ENCODE results near the gene SLC9A6.

The SLC9A6 gene

DNA sequence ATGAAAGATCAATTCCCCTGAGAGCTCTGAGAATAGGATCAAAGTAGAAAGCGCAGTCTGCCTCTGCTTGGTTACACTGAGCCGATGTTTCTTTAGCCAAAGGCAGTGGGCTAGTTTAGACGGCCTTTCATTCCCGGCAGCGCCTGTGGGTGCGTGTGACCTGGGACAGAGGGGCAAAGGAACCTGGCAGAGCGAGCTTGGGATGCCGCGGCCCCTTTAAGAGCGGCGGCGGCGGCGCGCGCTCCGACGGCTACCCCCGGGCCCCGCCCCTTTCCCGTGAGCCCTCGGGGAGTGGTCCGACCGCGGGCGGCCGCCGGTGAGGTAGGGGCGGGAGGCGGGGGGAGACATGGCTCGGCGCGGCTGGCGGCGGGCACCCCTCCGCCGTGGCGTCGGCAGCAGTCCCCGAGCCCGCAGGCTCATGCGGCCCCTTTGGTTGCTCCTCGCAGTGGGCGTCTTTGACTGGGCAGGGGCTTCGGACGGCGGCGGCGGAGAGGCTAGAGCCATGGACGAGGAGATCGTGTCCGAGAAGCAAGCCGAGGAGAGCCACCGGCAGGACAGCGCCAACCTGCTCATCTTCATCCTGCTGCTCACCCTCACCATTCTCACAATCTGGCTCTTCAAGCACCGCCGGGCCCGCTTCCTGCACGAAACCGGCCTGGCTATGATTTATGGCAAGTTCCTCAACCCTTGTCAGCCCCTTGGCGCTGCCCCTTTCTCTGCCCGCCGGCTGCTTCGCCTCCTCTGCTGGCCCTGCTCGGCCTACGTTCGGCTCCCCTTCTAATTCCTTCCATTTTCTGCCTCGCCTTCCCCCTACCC, at the start of gene SLC9A6:
Gene SLC9A6 (plus strand): TSS at position 279 of the 816 bp plus-strand sequence. CDS start 224 bp downstream, at position 503.
- peak; percentile 56 for DNase-seq

DNA sequence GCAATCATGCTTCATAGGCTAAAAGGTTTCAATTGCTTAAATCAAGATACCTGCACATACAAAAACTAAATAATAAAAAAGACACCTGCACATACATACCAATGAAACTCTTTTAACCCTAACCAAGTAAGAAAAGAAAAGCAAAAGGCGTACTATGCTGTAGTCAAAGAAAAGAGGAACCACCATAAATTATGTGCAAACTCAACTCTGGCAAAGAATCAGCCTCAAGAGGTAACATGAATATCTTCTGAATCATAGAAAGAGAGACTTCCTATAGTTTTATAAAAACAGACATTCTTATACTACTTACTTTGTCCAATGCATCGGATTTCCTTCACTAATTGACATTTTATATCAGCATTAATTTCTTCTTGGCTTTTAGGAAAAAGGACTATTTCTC, 40.7 kb upstream of the SLC9A6 start:
- DNase-seq = no peak

DNA sequence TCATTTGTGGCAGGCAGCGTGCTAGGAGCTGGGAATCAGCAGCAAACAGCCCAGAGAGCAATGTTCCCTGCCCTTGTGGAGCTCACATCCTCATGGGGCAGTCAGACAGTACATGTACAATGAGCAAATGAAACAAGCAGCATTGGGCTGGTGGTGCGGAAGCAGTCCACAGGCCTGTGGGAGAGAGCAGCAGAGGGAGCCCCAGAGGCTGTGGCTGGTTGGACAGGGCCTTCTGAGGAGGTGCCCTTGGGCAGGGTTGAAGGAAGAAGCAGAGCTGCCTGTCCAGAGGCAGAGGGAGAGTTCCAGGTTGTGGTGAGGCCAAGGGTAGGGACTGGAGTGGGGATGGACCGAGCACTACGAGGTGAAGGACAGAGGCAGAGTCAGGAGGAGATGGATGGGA, 33.9 kb upstream of the SLC9A6 start:
- DNase-seq = no peak

DNA sequence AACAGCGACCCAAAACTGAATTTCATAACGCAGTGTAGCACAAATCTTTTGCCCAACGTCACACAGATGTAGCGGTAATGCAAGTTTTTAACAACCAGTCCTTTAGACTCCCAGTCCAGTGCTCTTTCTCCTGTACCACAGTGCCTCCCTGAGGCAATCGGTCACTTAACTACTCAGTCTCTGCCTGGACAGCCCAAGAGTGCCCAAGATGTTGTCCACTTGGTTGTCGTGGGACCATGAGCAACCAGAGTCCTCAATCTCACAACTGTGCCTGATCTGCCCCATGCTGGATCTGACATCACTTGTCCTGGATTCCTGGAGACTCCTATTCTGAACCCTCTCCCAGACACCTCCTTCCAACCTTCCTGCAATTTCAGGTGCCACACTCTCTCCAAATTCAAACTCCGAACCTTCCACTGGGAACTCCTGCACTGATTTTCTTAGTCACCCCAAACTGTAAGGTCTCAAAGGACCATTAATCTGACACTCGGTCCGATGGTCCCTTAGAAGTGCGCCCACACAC, 12.1 kb upstream of the SLC9A6 start:
- DNase-seq = no peak

DNA sequence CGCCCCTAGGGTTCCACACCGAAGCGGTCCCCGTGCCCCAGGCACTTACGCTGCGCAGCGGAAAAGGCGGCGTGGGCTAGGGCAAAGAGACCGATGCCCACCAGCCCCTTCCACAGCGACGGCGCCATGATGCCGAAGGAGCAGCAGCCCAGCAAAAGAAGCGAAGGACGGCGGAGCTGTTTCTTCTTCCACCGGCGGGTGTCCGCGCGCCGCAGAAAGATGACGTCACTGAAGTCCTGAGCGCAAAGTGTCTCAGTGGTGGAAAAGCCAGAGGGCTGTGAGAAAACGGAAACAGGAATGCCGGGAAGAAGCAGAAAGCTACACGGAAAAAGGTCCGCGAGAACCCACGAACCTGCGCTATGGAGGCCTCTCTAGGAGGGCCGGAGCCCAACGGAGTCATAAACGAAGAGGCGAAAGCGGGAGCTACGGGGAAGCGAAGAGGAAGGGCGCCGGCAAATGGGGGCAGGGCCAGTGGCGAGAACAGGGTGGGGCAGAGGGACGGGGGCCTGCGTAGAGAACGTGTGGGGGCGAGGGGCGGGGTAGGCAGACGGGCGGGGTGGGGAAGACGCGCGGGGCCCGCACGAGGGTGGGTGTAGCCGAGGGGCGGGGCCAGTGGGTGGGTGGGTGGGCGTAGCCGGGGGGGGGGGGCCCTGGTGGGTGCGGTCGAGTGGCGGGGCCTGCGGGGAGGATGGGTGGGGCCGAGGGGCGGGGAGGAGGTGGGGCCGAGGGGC, 11.5 kb upstream of the SLC9A6 start, which contains the start of gene MMGT1:
Gene MMGT1 (minus strand): TSS at position 441 of the 731 bp plus-strand sequence. CDS start 313 bp downstream, at position 128.
- peak; percentile 83 for DNase-seq

DNA sequence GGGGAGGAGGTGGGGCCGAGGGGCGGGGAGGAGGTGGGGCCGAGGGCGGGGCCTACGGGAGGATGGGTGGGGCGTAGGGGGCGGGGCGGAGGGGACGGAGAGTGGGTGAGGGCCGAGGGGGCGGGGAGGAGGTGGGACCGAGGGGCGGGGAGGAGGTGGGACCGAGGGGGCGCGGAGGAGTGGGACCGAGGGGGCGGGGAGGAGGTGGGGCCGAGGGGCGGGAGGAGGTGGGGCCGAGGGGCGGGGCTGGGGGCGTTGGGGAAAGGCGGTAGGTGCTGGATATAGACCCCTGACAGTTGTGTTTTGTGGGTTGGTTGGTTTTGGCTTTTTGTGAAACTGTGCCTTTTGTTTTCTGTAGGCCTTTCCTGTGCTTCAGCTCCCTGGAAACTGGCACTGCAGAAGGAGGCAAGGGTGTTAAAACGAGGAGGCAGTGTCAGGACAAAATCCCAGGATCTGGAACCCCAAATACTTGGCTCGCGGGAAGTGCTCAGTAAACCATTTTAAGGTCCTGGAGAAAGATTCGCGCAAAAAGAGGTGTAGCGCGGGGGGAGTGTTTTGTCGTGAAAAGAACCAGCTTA, 10.9 kb upstream of the SLC9A6 start:
- DNase-seq = peak; percentile 69

DNA sequence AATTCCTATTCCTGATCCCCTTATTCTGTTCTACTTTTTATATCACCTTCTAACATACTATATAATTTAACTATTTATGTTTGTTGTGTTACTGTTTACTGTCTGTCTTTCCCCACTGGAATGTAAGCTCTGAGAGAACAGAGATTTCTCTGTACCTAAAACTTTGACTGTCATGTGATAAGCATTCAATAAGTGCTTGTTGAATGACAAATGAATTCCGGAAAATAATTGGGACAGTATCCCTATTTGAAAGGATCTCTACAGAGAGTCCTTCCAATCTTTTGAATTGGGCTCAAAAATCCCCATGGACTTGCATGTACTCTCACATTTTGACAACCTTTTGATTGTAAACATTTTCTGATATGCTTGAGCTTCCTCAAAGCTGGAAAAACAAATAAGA, 9.8 kb upstream of the SLC9A6 start:
- no peak for DNase-seq

DNA sequence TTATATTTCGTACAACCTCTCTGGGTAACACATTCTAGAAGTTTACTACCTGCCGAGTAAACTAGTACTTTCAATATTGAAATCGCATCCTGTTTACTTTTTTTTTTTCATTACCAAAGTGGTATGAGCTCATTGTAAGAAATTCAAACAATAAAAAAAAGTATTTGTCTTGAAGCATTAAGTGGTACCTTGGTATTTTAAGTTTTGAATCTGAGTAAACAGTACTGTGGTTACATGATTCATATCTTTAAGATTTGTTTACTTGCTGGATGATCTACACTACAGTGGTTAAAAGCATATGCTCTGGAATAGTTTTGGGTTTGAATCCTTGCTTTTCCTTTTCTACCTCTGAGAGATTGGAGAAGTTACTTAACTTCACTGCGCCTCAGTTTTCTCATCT, 7.6 kb upstream of the SLC9A6 start:
- peak; percentile 14 for DNase-seq

DNA sequence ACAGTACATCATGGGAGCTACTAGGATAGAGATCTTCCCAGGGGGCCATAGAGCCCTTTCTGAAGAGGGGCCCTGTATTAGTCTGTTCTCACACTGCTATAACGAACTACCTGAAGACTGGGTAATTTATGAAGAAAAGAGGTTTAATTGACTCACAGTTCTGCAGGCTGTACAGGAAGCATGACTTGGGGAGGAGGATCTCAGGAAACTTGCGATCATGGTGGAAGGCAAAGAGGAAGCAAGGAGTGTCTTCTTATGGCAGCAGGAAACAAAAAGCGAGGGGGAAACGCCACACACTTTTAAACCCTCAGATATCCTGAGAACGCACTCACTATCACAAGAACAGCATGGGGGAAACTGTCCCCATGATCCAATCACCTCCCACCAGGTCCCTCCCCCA, 4.2 kb upstream of the SLC9A6 start:
- DNase-seq = no peak

DNA sequence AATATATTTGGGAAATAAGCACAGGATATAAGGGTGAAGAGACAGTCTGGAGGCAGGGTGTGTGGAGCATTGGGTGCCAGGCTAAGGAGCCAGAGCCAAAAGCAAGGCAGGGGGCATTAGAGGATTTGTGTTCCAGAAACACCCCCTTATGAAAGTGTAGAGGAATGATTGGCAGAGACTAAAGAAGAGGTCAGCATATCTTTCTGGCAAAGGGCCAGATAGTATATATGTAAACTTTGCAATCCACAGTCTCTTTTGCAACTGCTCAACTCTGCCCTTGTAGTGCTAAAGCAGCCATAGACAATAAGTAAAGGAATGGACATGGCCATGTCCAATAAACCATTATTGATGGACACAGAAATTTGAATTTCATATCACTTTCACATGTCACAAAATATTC, 3.6 kb upstream of the SLC9A6 start:
- DNase-seq = no peak

DNA sequence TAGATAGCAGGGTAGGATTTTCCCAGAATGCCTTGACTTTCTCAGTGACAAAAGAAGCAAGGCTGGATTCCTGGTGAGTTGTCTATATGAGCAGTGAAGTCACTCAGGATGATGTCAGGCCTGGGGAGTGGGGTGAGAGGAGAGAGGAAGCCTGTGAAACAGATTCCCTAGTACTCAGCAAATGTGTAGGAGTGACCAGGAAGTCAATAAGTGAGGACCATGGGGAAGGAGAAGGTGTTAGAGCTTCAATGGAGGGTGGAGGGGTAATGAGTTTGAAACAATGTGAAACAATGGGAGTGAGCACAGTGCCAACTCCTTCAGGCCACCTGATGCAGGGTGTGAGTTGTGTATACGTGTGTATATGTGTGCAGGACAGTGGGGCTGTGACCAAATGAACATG, 2.4 kb upstream of the SLC9A6 start:
- DNase-seq = no peak

DNA sequence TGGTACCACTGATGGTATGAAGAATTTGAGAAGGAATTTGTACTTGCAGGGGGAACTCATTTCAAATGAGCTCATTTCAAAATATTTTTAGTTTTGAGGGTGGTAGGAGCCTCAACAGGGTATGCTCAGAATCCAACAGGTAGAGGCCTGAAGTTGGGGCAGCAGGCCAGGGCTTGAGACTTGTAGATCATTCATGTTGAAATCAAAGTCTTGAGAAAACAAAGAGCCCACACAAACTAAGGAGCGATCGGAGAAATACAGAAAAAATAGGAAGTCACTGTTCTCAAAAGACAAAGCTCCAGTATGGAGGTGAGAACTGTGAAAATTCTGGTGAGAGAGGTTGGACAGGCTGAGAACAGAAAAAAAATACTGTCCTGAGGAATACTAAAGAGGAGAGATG, 979 bp upstream of the SLC9A6 start:
- no peak for DNase-seq

DNA sequence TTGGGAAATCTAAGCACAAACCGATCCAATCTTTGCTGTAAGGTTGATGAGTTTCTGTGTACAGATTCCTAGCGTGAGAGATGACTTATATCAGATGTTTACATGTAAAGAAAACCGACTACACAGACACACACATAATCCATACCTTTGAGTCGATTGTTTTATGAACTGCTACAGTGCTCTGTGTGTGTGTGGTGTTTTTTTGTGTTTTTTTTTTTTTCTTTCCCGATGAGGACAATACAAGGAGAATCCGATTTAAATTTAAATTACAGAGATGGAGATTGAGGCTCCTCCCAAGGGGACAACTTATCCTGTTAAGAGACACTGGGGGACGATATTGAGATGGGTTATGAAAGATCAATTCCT, 461 bp upstream of the SLC9A6 start:
- no peak for DNase-seq

DNA sequence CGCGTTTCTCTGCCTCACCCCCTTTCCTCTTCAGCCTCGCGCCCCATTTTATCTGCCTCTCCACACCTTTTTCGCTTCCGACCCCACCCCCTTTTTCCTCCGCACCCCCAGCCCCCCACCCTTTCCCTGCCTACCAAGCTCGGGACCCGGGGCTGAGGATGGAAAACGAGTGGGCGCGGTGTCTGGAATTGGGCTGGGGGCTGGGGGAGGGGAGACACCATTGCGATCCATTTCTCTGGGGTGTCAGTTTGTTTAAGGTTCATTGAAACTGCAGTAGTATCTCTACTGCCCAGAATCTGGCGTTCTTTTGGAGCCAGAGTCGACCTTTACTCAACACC, 707 bp downstream of the SLC9A6 start:
- no peak for DNase-seq

DNA sequence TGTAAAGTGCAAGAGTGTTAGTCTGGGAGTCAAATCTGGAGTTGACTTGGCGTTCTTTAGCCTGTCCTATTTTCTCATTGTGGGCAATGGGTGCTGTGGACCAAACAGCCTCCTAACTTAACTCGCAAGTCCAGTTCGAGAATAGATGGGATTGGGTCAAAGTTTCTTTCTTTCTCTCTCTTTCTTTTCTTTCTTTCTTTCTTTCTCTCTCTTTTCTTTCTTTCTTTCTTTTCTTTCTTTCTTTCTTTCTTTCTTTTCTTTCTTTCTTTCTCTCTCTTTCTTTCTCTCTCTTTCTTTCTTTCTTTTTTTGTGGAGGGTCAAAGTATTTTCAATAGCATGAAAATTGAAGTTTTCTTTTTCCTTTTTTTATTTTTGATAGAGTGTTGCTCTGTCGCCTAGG, 3.0 kb downstream of the SLC9A6 start:
- DNase-seq = no peak

DNA sequence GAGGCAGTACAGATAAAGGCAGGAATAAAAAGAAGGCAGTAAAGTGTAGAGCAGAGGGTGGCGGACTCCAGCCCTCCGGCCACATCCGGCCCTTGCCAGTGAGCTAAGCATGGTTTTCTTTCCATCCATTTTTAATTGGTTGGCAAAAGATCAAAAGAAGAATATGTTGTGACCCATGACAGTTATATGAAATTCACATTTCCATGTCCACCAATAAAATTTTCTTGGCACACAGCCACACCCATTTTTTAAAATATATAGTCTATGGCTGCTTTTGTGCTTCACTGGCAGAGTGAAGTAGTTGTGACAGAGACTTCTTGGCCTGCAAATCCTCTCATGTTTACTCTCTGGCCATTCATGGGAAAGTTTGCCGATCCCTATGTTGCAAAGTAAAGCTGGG, 29.8 kb downstream of the SLC9A6 start:
- DNase-seq = no peak

DNA sequence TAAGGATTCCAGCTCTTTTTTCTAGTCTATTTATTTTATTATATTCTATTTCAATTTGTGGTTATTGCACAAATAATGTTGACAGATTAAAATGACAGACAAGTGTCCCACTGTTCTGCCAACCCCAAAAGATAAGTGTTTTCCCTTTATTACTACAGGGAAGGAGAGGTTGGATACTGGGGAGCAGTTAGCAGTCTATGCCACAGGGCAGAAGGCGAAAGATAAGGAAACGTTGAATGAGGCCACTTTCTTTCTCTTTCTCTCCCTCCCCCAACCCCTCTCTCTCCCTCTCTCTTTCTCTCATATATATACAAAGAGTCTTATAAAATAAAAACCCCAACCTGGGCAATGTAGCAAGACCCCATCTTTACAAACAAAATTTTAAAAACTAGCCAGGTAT, 31.6 kb downstream of the SLC9A6 start:
- no peak for DNase-seq

DNA sequence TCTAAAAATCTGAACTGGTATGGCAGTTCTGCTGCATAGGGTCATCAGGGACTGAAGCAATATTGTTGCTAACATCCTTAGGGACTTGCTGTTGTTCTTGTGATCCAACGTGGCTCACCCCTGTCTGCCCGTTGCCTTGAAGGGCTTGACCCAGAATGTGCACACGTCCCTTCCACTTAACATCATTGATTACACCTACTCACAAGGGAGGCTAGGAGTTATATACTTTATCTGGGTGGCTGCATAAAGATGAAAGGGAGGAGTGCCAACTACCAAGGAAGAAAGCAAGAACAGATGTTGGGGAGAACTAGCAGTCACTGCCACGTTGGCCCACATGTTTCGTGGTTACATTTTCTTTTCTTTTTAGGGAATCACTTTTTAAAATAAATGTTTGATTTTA, 34.0 kb downstream of the SLC9A6 start:
- no peak for DNase-seq

DNA sequence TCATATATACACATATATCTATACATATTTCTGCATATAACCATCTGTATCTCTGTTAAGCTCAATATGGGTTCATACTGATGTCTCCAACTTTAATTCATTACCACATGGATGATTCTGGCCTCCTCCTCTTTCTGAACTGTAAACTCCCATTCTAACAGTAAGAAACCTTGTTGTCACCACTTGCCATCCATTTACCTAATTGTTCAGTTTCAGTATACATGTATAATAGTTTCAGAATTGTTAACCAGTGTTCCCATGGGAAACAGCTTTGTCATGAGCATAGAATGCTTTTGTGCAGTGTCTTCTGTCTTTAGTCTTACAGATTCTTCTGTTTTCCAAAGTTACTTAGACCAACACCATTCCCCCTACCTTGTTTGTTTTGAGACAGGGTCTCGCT, 35.9 kb downstream of the SLC9A6 start:
- no peak for DNase-seq

DNA sequence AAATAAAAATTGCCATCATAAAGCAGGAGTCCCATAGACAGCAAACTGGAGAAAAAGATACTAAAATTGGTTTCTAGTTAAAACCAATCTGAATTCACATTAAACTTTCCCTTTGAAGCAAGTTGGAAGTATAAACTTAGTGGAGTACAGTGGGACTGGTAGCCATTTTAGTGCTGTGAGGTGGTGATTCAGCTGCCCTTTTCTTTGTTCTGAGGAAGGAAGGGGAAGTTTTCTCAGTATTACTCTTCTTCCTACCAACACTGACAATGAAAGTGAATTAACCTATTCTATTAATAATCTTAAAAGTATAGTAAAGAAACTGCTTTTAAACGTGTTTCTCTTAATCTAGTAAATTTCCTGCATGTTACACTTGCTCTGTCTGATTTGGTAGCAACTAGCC, 36.7 kb downstream of the SLC9A6 start:
- no peak for DNase-seq

DNA sequence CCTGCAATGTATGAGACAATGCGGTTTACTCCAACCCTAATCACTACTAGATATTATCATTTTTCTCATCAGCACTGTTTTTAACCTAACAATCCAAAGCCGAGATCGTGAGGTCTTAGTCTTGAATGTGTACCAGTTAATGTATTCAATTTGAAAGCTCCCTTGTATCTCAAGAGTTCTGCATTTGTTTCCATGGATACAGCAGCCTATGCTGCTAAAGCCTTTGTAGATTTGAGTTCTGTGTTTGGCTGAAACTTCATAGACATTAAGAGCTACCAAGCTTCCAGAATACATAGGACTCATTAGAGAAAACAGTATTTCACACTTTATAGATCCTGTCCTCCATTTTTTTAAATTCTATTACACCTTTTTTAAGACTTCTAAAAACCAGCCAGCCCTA, 39.9 kb downstream of the SLC9A6 start:
- DNase-seq = no peak

DNA sequence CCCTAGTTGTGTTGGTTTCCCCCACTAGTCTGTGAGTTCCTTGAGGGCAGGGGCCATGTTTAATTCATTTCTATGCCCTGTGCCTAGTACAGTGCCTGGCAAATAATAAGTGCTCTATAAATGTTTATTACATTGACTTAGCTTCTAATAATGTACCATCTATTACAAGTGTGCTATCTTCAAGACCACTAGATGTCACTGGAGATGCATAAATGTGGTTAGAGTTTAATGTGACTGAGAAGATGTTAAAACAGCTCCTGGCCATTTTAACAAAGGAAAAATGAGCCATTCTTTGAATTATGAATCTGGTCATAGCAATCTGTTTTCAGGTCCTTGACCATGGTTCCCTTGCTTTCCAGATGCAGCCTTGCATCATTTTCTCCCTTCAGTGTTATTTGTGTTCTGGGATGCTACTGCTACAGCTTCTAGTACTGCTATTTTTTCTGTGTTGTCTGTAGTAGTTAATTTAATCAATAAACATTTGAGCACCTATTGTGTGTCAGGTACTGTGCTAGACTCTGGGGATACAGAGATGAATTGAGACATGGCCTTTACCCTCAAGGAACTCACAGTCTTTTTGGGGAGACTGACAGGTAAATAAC, 43.2 kb downstream of the SLC9A6 start:
- DNase-seq = peak; percentile 58

DNA sequence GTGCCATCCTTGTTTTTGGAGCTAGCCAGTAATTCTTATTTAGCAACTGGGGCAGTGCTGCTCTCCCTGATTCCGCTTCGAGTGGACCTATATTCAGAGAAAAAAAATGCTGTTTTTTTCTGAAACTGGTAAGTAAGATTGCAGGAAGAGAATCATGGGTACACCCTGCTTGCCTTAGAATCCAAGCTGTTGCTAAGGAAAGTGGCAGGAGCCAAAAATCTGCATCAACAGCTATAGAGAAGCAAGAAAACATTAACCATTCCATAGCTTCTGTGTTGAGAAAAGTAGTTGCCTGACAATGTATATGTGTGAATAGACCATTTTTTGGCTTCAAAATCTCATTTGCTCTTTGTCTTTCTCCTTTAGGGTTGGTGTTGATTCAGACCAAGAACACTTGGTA, 44.5 kb downstream of the SLC9A6 start:
- no peak for DNase-seq

All from CD4-positive, alpha-beta T cell treated with Interleukin-4 for 4 hours (primary cell).